HG03439 (cell line): Measurements from ENCODE around the gene FSTL5.

ENCODE experiments used
- ATAC-seq: cut with Tn5 transposase; IDR thresholded peaks from one replicate; pipeline ENCODE4 v1.9.1; 2021; ENCODE audit warnings: mild to moderate bottlenecking, moderate library complexity; ENCODE audit not compliant: unreplicated experiment

FSTL5 gene

DNA sequence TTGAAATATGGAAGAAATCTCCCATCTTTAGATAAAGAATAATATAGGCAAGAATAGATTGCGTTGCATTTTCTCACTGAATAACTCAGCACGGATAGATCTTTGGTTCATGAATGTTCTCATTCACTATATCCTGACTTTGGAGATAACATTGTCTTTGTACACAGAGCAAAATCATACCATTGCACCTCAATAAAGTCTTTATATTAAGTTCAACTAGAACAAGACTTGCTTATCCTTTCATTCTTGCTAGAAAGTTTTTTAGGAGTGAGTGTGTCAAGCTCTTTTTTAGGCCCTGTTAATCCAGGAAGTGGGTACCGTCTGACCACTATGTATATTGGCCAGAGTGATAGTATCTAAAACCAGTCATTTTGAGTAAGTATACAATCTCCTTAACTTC lies 658.7 kb downstream of the FSTL5 start:
- no peak for ATAC-seq

- ATAC-seq = no peak
These were observed 665.6 kb downstream of the FSTL5 start for GRCh38 chr4:161498155-161498554.

DNA sequence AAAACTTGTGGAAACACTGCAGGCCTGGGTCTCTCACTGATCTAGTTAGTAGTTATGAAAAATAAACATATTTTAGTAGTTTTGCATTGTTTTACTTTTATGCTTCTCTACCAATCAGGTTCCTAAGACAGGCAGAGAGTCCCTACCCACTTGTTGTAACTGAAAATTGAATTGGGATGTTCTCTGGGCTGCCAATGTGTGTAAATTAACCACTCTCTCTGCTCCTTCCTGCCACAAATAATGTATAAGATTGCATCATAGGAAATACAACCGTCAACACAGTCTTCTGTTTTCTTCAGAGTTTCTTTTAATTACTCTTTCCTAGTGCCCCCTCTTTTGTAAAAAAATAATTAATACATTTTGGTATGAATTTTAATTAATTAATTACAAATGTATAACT lies 677.3 kb downstream of the FSTL5 start:
- no peak for ATAC-seq

DNA sequence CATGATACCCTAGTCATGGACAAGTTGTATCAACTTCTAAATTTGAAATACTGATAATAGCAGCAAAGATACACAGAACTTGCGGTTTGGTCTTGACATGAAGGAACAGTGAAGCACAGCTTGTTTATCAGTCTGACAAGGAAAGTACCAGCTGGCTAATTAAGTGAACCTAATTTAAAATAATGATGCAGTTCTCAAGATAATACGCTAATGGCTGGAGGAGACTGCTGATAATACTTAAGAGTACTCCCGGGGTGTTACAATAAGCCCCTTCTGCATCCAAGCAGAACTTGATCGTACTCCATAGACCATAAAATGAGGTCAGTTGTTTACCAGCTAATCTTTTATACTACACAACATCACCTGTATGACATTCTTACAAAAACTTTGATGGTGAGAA lies 697.5 kb downstream of the FSTL5 start:
- no peak for ATAC-seq

DNA sequence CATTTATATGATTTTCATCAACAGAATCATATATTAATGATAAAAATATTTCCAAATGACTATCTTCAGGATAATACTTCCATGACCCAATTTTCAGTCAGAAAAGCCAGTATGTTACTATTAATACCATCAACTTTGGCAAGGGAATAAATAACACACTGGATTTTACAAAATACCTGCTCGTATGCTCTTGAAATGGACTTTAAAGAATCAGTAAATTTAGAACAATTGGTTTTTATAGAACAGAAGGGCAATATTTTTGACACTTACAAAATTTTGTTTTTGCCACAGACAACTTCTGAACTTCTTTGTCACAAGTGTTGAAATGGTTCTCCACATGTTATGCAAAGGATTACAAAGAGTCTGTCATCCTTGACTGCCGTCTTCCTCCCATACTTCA lies 700.4 kb downstream of the FSTL5 start:
- ATAC-seq = no peak

DNA sequence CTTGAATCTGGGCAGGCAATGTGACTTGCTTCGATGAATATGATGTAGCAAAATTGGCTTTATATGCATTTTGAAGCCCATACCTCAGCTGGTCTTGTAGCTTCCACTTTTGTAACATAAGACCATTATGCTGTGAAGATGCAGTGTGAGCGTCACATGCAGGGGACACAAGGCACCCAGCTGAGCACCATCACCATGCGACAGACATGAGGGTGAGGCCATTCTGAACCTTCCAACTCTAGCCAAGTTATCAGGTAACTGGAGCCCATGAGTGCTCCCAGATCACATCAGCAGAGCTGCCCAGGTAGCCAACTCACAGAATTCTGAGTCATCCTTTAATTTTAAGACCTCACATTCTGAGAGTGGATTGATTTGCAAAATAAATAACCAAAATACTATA lies 705.9 kb downstream of the FSTL5 start:
- no peak for ATAC-seq

DNA sequence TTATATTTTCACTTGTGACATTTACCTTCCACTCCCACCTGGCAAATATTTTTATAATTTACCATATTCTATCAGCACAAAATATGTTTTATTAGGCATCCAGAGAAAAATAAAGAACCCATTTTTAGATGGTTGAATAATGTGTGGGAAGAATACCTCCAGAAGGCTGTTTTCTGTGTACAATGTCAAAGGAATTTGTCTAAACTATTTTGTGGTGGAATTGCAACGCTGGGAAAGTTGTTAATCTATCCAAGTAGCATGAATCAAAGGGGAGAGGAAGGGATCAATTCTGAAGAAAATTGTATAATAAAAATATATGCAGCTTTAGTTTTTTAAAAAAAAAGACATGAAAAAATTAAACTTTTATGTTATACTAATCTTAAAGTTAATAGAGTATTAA lies 706.5 kb downstream of the FSTL5 start:
- ATAC-seq = no peak

DNA sequence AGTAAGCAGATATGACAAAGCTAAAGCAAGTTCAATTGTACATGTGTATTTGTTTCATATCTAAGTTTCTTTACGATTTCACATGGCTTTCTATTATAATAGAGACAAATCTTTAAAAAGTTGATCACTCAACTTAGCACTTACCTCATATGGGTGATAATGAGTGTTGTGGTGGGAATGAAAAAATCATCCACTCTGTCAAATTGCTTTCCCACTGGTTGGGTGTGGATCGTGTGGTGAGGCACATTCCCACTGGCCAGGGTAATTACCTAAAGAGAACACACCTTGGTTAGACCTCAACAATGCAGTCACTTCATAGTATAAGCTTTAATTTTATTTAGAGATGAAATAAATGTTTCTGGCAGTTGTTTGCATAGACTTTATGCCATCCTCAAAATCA lies 708.9 kb downstream of the FSTL5 start:
- ATAC-seq = no peak

GRCh38 chr4:161448550-161449180 lies 715.1 kb downstream of the FSTL5 start:
- no peak for ATAC-seq

GRCh38 chr4:161444626-161445025 lies 719.2 kb downstream of the FSTL5 start:
- no peak for ATAC-seq

DNA sequence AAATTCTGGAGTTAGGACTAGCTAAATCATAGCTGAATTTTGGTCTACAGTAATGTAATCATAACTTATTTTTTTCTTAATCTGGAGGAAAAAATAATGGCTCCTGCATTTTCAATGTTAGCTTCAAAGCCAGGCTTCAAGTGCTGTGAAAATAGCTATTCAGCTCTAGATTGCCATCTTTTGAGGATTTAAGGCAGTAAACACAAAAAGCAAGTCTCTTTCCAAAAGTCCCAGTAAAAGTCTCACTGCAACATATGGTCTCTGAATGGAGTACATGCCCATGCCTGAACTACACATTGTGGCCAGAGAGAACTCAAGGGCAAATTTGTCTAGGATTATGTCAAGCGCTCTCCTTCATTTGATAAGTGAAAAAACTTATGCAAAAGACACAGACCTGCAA lies 720.9 kb downstream of the FSTL5 start:
- ATAC-seq = no peak

DNA sequence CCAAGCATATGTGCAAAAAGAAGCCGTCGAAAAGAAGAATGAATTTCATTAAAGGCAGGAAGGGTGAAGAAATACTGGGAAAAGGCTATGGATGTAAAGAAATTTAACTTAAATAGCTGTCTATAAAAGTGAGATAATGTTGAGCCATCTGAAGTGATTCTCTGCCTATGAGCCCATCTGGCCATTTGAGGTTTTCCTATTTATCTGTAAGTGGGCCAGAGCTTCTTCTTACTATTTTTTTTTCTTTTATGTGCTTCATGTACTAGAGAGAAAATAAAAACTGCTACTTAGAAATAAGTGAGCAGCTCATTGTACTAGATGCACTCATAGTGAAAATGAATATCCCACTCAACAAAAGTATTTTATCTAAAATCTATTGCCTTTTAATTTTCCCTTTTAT lies 725.7 kb downstream of the FSTL5 start:
- ATAC-seq = no peak

DNA sequence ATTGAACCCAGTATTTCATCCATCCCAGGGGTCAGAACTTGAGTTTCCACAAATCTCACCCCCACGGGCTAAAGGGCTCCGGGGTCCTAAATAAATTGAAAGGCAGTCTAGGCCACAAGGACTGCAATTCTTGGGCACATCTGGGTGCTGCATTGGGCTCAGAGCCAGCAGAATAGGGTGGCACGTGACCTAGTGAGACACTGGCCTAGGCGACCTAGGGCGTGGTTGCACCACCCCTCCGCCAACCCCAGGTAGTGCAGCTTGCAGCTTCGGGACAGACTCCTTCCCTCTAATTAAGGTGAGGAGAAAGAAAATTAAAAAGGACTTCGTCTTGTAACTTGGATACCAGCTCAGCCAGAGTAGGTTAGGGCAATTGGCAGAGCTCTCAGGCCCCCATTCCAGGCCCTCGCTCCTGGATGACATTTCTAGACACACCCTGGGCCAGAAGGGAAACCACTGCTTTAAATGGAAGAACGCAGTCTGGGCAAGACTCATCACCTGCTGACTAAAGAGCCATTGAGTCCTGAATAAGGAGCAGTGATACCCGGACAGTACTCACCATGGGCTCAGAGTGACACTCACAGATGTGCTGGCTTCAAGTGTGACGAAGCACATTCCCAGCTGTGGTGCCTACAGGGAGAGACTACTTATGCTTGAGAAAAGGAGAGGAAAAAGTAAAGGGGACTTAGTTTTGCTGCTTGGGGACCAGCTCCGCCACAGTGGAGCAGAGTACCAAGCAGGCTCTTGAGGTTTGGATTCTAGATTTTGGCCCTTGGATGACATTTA lies 735.4 kb downstream of the FSTL5 start:
- no peak for ATAC-seq

DNA sequence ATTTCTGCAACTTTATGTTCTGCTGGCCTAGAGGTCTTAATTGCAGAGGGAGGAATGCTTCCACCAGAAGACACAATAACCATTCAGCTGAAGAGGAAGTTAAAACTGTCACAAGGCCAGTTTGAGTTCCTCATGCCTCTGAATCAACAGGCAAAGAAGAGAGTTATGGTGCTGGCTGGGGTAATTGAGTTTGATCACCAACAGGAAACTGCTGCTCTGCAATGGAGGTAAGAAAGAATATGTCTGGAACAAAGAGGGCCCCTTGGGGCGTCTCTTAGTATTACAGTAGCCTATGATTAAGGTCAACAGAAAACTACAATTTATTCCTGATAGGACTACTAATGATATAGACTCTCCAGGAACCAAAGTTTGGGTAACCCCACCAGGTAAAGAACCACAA lies 744.0 kb downstream of the FSTL5 start:
- ATAC-seq = no peak

DNA sequence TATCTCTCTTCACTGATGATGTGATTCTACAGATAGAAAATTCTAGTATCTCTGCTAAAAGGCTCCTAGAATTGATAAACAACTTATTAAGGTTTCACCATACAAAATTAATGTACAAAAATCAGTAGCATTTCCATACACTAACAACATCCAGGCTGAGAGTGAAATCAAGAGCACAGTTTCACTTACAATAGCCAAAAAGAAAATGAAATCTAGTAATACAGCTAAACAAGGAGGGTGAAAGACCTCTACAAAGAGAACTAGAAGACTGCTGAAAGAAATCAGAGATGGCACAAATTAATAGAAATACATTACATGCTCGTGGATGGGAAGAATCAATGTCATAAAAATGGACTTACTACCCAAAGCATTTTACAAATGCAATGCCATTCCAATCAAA lies 751.9 kb downstream of the FSTL5 start:
- no peak for ATAC-seq

DNA sequence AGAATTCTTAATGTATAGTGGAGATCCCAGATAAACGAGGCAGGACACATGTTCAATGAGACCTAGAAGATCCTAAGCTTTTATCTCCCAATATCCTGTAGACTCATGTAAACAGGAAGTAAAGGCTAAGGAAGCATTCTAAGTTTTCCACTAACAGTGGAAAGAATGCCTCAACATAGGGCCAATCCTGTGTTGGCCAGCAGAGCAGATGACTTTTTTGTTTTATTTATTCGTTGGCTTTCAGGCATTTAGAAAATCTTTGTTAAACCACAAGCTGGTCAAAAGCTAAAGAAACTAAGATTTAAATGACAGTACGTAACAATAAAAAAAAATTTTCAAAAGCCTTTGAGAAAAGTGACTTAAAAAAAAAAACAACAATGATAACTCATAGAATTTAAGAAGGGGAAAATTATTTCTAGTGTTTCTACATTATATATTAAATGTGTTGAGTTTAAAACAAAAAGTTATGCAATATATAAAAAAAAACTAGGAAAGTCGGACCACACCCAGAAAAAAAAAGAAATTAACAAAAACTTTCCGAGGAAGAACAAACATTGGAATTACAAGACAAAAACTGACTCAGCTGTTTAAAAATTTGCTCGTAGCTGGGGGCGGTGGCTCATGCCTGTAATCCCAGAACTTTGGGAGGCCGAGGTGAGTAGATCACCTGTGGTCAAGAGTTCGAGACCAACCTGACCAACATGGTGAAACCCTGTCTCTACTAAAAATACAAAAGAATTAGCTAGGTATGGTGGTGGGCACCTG lies 759.3 kb downstream of the FSTL5 start:
- ATAC-seq = no peak

DNA sequence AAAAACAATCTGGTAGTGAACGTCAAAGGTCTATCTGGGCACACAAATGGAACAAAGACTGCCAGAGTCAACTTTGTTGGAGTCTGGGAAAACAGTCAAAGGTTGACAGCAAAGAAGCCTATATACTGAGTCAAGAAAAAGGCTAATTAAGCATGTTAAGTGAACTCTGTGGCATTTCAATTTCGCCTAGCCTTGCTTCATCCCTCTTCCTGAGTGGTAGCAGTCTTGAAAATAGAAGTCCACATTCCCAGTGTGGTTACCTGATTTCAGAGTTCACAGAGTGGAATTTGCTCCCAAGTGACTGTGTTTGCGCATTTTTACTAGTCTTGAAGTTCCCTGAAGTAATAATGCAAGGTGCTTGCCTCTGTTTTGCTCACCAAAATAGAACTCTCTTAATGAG lies 760.0 kb downstream of the FSTL5 start:
- ATAC-seq = no peak

DNA sequence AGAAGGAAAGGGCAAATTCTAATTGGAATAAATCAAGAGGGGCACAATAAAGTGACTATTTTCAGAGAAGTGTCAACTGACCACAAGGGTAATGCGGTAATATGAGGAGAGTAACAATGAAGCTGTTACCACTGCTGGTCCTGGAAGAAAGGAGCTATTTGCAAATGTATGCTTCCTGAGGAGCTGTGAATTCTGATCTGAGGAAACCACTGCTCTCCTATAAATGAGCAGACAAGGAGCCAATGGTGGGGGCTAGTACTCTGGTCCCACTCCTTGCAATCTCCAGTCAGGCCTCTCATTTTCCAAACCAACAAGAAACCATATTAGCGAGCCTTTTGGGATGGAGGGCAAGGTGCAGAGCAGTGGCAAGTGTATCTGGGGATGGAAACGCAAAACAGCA lies 770.2 kb downstream of the FSTL5 start:
- ATAC-seq = no peak

DNA sequence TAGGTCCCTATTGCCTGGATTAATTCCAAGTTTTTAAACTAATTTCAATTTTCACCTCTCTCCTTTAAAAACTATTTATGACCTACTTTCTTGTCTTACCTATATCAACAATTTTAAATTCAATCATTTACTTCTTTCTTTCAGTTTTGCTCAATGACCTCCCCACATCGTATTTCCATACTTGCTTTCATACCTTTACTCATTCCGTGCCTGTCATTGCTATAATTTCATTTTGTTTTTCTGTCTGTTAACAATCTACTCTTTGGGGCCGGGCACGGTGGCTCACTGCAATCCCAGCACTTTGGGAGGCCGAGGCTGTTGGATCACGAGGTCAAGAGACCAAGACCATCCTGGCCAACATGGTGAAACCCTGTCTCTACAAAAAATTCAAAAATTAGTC lies 781.1 kb downstream of the FSTL5 start:
- ATAC-seq = no peak

DNA sequence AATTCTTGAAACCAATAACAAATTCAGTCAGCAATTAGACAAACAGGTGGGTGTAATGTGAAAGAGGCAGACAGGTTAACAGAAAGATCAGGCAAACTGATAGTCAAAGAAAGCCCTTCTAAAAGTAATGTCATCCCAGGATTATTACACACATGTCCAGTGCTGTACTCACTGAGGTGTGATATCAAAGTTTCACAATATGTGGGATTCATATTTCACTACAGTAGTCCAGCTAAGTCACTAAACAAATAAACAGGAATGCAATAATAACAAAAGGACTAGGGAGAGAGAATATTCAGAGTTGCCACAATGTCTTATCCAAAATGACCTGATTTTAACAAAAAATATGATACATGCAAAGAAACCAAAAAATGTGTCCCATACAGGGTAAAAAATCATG lies 787.5 kb downstream of the FSTL5 start:
- ATAC-seq = no peak

GRCh38 chr4:161364681-161365080 lies 799.1 kb downstream of the FSTL5 start:
- ATAC-seq = no peak

GRCh38 chr4:161360982-161361381 lies 802.8 kb downstream of the FSTL5 start:
- no peak for ATAC-seq
